ENCODE measurements around the gene IRF9. TPM values are rescaled to one million over a fixed set of nuclear protein-coding genes. Genes with fewer than 3 reads are reported as not detected.

Gene IRF9
- total RNA-seq, 1 experiment from 2014 or later: 15.6 TPM

DNA sequence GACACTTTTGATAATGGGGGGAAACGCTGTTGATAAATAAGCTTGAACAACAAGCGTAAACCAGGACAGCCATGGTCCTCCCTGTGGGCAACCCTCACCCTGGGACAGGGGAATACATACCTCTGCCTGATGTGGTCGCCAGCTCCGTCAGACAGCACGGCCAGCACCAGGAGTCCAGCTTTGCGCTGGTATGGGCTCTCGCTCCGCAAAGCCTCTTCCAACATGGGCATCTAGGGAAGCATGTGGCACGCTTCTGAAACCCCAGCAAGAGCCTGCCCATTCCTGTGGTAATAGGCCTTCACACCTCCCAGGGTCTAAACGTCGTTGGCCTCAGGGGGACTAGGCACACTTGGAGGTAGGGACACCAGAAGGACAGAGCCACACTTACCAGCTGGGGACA is 24.7 kb downstream of the IRF9 start (continued):
- TF ChIP-seq MXD4 (CRISPR knock-in tag; IDR thresholded peaks at IDR 0.05; ENCODE audit: borderline replicate concordance) (no peak), SP1 (CRISPR knock-in tag; conservative IDR thresholded peaks at IDR 0.05) (no peak), EMX1 (CRISPR knock-in tag; IDR thresholded peaks at IDR 0.05) (no peak), ZNF219 (CRISPR knock-in tag; IDR thresholded peaks at IDR 0.05; ENCODE audit: borderline replicate concordance) (no peak), ELF4 (CRISPR knock-in tag; IDR thresholded peaks at IDR 0.05; ENCODE audit: low read depth) (no peak)

DNA sequence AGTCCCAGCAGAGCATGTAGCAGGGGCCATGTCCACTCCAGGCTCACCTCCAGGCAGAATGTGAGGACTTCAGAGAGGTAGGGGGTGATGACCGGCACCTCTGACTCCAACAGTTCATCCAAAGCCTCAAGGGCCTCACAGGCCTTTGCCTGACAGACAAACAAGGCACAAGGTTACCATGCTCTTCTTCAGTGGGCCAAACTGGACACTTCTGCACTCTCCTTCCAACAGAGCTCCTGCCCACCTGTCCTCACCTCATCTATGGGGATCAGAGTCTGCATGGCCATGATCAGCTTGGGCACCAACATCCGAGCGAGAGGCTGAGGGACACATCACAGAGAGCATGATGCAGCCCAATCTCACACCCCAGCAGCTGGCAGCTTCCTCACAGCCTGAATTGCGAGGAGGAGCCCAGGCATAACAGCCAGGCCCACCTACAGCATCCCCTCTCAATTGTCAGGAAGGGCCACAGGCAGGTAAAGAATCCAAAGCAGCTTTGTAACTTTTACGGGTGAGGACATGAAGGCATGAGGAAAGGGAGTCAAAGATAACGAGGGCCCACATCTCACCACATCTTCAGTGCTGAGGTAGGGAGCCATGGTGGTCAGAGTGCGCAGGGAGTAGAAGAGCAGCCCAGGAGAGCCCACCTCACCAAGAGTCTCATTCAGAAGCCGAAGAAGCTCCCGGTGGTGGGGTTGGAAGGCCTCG is 25.9 kb downstream of the IRF9 start:
- CTCF ChIA-PET: interaction anchor here (3.3 kb wide), 1 partner anchor 26 kb away, joined by 24 read pairs; the partner anchor contains the start of gene IRF9

DNA sequence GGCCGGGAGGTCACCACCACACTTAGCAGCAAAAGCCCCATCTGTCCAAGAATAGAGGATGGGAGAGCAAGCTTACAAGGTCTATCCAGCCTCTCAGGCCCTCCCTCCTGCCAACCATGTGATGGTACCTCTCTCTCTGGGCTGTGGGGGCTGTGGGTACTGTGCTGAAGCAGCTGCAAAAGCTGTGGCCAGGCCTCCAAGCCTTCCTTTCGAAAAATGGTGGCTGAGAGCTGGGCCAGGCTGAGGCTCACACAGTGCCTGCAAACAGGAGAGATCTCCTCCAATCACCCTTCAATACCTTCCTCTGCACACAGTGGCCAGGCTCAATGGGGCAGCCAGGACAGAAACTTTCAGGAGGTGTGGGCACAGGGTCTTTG is 26.5 kb downstream of the IRF9 start:
- DNase-seq (ENCODE audit: low spot score): no peak
- no peak overlapping the region for H3K27ac Mint-ChIP-seq
- ChIA-PET CTCF (interaction anchor here (3.3 kb wide), 1 partner anchor 27 kb away, joined by 24 read pairs; the partner anchor contains the start of gene IRF9), POLR2A (interaction anchor here (0.6 to 1.7 kb wide), 3 partner anchors 55 to 667 kb away, joined by 3 to 8 read pairs (median 7); partner anchors contain the start of genes DCAF11, NRL and TINF2)
- H3K27me3 Mint-ChIP-seq (ENCODE audit: low read depth): no peaks in the 10 kb centered on the region
- peaks cover 35% of the 10 kb centered on the region for H3K36me3 Mint-ChIP-seq
- H3K9me3 Mint-ChIP-seq: no peaks in the 10 kb centered on the region
- peaks cover 16% of the 10 kb centered on the region for H3K4me1 Mint-ChIP-seq
- ATAC-seq: no peak
- peak overlapping the region; percentile 89 for H3K4me3 Mint-ChIP-seq
- TF ChIP-seq ZNF317 (CRISPR knock-in tag; IDR thresholded peaks at IDR 0.05; ENCODE audit: borderline replicate concordance, low read depth) (no peak), TP53 (CRISPR knock-in tag; IDR thresholded peaks at IDR 0.05) (no peak), ELF4 (CRISPR knock-in tag; IDR thresholded peaks at IDR 0.05; ENCODE audit: low read depth) (no peak), SMAD3 (CRISPR knock-in tag; IDR thresholded peaks at IDR 0.05; ENCODE audit: borderline replicate concordance) (no peak), CREM (CRISPR knock-in tag; IDR thresholded peaks at IDR 0.05) (no peak)
- TF ChIP-seq, protein P1, sequence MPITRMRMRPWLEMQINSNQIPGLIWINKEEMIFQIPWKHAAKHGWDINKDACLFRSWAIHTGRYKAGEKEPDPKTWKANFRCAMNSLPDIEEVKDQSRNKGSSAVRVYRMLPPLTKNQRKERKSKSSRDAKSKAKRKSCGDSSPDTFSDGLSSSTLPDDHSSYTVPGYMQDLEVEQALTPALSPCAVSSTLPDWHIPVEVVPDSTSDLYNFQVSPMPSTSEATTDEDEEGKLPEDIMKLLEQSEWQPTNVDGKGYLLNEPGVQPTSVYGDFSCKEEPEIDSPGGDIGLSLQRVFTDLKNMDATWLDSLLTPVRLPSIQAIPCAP (CRISPR knock-in tag; IDR thresholded peaks at IDR 0.05): no peak
- TF ChIP-seq, protein P2, sequence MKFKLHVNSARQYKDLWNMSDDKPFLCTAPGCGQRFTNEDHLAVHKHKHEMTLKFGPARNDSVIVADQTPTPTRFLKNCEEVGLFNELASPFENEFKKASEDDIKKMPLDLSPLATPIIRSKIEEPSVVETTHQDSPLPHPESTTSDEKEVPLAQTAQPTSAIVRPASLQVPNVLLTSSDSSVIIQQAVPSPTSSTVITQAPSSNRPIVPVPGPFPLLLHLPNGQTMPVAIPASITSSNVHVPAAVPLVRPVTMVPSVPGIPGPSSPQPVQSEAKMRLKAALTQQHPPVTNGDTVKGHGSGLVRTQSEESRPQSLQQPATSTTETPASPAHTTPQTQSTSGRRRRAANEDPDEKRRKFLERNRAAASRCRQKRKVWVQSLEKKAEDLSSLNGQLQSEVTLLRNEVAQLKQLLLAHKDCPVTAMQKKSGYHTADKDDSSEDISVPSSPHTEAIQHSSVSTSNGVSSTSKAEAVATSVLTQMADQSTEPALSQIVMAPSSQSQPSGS (CRISPR knock-in tag; IDR thresholded peaks at IDR 0.05; ENCODE audit: borderline replicate concordance, low read depth): no peak

More for the DNA sequence above, 25.9 kb downstream of the IRF9 start:
- Mint-ChIP-seq H3K9me3 (no peaks in the 10 kb centered on the region), H3K27me3 (ENCODE audit: low read depth) (no peaks in the 10 kb centered on the region), H3K36me3 (peaks cover 33% of the 10 kb centered on the region), H3K4me3 (peak overlapping the region; percentile 89), H3K27ac (no peak overlapping the region), H3K4me1 (peaks cover 16% of the 10 kb centered on the region)
- TF ChIP-seq SP1 (CRISPR knock-in tag; conservative IDR thresholded peaks at IDR 0.05) (no peak), ETV6 (CRISPR knock-in tag; IDR thresholded peaks at IDR 0.05) (no peak), HMGA2 (CRISPR knock-in tag; IDR thresholded peaks at IDR 0.05) (no peak), MXD4 (CRISPR knock-in tag; IDR thresholded peaks at IDR 0.05; ENCODE audit: borderline replicate concordance) (no peak), ZNF219 (CRISPR knock-in tag; IDR thresholded peaks at IDR 0.05; ENCODE audit: borderline replicate concordance) (no peak)
- no peak for ATAC-seq
- POLR2A ChIA-PET: no interaction called here
- no peak for DNase-seq (ENCODE audit: low spot score)

DNA sequence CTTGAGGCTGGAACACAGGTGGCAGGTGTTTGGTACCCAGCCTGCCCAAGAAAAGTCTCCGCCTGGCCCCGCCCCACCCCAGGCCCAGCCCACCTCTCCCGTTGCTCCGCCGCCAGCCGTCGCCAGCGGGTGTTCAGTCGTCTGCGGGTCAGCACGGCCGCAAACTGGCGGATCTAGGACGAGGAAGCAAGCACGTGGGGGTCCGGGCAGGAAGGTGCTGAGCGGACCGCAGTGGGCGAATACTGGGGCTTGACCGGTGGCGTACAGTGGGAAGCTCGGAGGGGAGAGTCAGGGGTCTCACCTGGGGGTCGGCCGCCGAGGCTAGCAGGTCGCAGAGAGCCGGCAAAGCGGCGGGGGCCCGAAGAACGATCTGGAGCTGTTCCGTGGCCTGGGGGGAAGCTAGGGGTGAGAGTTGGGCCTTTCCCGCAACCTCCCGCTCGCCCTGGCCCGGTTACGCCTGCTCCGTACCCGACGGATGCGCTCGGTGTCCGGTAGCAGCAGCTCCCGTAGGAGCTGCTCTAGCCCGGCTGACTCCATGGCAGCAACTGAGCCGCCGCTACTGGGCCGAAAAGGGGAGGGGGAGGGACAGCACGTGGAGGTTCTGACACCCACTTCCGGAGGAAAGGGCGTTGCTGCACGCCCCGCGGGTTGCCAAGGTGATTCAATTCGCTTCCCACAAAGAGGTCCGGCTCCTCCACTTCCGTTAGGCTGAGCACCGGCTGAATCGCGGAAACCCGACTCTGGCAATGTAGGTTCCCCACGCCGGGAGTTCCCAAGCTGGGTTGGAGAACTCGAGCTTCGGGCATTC is 27.4 kb downstream of the IRF9 start, which contains the start of gene IPO4:
IPO4 (minus strand) TSS at position 566 of the 808 bp plus-strand sequence; CDS start at position 537, 29 bp downstream.
- DNase-seq (ENCODE audit: low spot score) (peak; percentile 97), ATAC-seq (peak; percentile 88)
- Mint-ChIP-seq H3K27ac (peak within 1 kb of the TSS; percentile 76; the same call in 1 of the 2 replicates), H3K36me3 (peaks cover 33% of the 10 kb centered on the region), H3K9me3 (no peaks in the 10 kb centered on the region), H3K27me3 (ENCODE audit: low read depth) (no peaks in the 10 kb centered on the region), H3K4me1 (peaks cover 16% of the 10 kb centered on the region), H3K4me3 (peak within 1 kb of the TSS; percentile 89)
- CTCF ChIA-PET: interaction anchor here (0.5 to 3.3 kb wide), 12 partner anchors 17 to 243 kb away, joined by 3 to 24 read pairs (median 4); partner anchors contain the start of genes CHMP4A, DCAF11, IRF9 and MDP1
- POLR2A ChIA-PET: interaction anchor here (0.6 to 1.7 kb wide), 7 partner anchors 20 to 668 kb away, joined by 3 to 11 read pairs (median 7); partner anchors contain the start of genes CHMP4A, DCAF11, IRF9 and MDP1
- TF ChIP-seq JUN (CRISPR knock-in tag; IDR thresholded peaks at IDR 0.05): no peak; the same call in 1 of the 2 replicates
- TF ChIP-seq, protein P3, sequence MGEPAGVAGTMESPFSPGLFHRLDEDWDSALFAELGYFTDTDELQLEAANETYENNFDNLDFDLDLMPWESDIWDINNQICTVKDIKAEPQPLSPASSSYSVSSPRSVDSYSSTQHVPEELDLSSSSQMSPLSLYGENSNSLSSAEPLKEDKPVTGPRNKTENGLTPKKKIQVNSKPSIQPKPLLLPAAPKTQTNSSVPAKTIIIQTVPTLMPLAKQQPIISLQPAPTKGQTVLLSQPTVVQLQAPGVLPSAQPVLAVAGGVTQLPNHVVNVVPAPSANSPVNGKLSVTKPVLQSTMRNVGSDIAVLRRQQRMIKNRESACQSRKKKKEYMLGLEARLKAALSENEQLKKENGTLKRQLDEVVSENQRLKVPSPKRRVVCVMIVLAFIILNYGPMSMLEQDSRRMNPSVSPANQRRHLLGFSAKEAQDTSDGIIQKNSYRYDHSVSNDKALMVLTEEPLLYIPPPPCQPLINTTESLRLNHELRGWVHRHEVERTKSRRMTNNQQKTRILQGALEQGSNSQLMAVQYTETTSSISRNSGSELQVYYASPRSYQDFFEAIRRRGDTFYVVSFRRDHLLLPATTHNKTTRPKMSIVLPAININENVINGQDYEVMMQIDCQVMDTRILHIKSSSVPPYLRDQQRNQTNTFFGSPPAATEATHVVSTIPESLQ (CRISPR knock-in tag; IDR thresholded peaks at IDR 0.05): no peak
- 0 out of 2 replicates have a peak, but pooled peaks have one; percentile 39 for TF ChIP-seq PRRX2 (CRISPR knock-in tag; IDR thresholded peaks at IDR 0.05)
- no peak for TF ChIP-seq MXD4 (CRISPR knock-in tag; IDR thresholded peaks at IDR 0.05; ENCODE audit: borderline replicate concordance)
- no peak for TF ChIP-seq IRF2 (CRISPR knock-in tag; IDR thresholded peaks at IDR 0.05; ENCODE audit: borderline replicate concordance, low read depth)
- TF ChIP-seq ZBTB21 (CRISPR knock-in tag; IDR thresholded peaks at IDR 0.05; ENCODE audit: borderline replicate concordance): peak; percentile 82
- TF ChIP-seq TEAD4 (CRISPR knock-in tag; IDR thresholded peaks at IDR 0.05): no peak
- TF ChIP-seq CREM (CRISPR knock-in tag; IDR thresholded peaks at IDR 0.05): peak; percentile 71
- no peak for TF ChIP-seq CREB1 (CRISPR knock-in tag; IDR thresholded peaks at IDR 0.05)
- no peak for TF ChIP-seq RORB (CRISPR knock-in tag; IDR thresholded peaks at IDR 0.05)
- TF ChIP-seq, protein P4, sequence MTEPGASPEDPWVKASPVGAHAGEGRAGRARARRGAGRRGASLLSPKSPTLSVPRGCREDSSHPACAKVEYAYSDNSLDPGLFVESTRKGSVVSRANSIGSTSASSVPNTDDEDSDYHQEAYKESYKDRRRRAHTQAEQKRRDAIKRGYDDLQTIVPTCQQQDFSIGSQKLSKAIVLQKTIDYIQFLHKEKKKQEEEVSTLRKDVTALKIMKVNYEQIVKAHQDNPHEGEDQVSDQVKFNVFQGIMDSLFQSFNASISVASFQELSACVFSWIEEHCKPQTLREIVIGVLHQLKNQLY (CRISPR knock-in tag; IDR thresholded peaks at IDR 0.05): no peak
- peak; percentile 90; the same call in 1 of the 2 replicates for TF ChIP-seq ESRRA (CRISPR knock-in tag; IDR thresholded peaks at IDR 0.05; ENCODE audit: borderline replicate concordance)

Data from WTC11 (cell line).